ENCODE data around the gene JAM2.
"Not testable (repeated sequence)": the region's sequence is repeated elsewhere in the genome, so short reads cannot be mapped to it uniquely, and the experiment has no call there.

Gene JAM2

DNA sequence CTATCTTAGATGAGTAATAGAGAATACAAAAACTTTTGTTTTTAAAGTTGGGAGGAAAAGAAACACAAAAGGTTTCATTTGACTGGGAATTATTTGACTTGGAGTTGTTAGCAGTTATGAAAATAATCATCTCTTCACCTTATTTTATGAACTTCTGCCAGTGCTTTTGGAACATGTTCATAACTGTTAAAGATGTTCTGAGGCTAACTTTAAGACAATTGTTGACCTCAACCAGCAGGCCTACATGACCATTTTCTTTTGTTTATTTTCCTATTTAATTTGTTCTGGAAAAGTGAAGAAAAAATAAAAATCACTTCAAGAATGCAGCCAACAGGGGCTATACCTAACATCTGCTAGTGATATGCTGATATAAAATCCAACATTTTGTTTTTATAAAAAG is 37.4 kb downstream of the JAM2 start:
- Histone ChIP-seq H3K9me3 (no peaks in the 10 kb centered on the region), H3K27me3 (no peaks in the 10 kb centered on the region), H3K36me3 (no peaks in the 10 kb centered on the region), H3K4me1 (no peaks in the 10 kb centered on the region), H3K4me3 (ENCODE audit: low read depth, low read length) (no peak overlapping the region)
- TF ChIP-seq, protein P1, sequence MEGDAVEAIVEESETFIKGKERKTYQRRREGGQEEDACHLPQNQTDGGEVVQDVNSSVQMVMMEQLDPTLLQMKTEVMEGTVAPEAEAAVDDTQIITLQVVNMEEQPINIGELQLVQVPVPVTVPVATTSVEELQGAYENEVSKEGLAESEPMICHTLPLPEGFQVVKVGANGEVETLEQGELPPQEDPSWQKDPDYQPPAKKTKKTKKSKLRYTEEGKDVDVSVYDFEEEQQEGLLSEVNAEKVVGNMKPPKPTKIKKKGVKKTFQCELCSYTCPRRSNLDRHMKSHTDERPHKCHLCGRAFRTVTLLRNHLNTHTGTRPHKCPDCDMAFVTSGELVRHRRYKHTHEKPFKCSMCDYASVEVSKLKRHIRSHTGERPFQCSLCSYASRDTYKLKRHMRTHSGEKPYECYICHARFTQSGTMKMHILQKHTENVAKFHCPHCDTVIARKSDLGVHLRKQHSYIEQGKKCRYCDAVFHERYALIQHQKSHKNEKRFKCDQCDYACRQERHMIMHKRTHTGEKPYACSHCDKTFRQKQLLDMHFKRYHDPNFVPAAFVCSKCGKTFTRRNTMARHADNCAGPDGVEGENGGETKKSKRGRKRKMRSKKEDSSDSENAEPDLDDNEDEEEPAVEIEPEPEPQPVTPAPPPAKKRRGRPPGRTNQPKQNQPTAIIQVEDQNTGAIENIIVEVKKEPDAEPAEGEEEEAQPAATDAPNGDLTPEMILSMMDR (IDR thresholded peaks at IDR 0.05; ENCODE audit: low read depth, low read length) = no peak
- DNase-seq = no peak

DNA sequence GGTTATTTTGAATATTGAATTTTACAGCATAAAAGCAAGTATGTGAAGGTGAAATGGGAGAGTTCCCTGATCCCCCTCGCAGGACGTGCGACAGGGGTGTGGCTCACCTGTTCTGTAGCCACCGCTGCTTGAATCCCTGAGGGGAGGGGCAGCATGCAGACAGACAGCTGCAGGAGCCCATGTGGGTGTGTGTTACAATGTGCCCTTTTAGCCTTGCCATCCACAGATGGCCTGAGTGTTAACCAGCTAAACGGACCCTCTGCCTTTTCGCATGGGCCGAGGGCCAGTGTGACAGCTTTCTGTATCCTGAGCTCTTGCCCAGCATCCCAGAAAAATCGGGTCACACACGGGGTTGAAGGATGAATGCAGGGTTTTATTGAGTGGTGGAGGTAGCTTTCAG is 43.3 kb downstream of the JAM2 start:
- Histone ChIP-seq H3K4me1 (no peaks in the 10 kb centered on the region), H3K36me3 (no peaks in the 10 kb centered on the region), H3K4me3 (ENCODE audit: low read depth, low read length) (no peak overlapping the region), H3K27me3 (no peaks in the 10 kb centered on the region; the same call in 1 of the 2 replicates), H3K9me3 (no peaks in the 10 kb centered on the region)
- no peak for DNase-seq
- TF ChIP-seq, protein P1 (IDR thresholded peaks at IDR 0.05; ENCODE audit: low read depth, low read length) = no peak

DNA sequence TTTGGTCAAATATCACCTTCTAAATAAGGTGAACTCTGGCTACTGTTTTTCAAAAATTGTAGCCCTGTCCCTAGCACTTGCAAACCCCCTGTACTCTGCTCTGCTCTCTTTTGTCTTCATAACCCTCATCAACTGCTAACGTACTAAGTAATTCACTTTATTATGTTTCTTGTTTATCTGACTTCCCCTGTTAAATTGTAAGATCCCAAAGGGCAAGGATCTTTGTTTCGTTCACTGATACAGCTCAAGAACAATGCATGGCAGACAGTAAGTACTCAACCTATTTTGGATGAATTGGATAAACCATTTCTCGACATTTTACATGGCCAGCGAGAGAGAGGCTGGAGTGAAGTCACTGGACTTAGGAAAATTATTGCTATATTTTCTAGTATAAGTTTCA is 48.7 kb downstream of the JAM2 start:
- Histone ChIP-seq H3K9me3 (no peaks in the 10 kb centered on the region), H3K36me3 (no peaks in the 10 kb centered on the region), H3K4me3 (ENCODE audit: low read depth, low read length) (no peak overlapping the region), H3K4me1 (no peaks in the 10 kb centered on the region), H3K27me3 (no peaks in the 10 kb centered on the region; the same call in 1 of the 2 replicates)
- DNase-seq = no peak
- TF ChIP-seq, protein P1 (IDR thresholded peaks at IDR 0.05; ENCODE audit: low read depth, low read length) = no peak

DNA sequence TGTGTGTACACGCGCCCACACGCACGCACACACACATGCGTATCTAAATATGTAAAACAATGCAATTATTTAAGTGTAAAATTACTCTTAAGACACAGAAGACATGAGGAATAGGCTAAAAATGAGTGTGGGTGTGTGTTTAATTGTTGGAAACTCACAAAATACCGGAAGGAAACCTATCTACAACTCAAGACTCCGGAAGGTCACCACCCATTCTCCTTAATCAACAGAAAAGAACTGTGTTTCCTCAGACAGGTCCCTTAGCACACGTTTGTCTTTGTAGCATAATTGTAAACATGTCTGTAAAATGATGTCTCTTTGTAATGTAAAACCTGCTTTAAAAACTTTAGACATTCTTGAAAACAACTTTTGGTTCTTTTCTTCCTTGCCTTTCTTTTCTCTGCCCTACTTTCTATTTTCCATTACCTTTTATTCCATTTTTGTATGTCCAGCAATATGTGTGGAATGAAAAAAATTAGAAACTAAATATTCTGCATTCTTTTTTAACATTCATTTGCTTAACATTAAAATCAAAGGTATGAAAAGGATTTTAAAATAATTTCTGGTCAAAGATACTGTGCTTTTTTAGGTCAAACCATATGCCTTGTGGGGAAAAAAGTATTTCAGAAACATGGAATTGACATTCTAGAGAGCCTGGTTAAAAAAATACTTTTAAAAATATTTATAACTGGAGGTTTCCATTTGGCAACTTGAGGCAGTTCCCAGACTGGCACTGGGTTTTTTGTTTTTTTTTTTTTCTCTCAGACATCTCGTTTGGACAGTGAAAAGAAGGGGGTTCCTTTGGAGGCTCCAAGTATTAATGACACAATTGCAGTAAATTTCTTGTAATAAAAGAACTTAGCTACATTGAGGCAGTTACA is 49.5 kb downstream of the JAM2 start:
- Histone ChIP-seq H3K4me1 (no peaks in the 10 kb centered on the region), H3K9me3 (no peaks in the 10 kb centered on the region), H3K4me3 (ENCODE audit: low read depth, low read length) (no peak overlapping the region), H3K36me3 (no peaks in the 10 kb centered on the region), H3K27me3 (no peaks in the 10 kb centered on the region; the same call in 1 of the 2 replicates)
- no peak for DNase-seq
- TF ChIP-seq, protein P1 (IDR thresholded peaks at IDR 0.05; ENCODE audit: low read depth, low read length) = no peak

DNA sequence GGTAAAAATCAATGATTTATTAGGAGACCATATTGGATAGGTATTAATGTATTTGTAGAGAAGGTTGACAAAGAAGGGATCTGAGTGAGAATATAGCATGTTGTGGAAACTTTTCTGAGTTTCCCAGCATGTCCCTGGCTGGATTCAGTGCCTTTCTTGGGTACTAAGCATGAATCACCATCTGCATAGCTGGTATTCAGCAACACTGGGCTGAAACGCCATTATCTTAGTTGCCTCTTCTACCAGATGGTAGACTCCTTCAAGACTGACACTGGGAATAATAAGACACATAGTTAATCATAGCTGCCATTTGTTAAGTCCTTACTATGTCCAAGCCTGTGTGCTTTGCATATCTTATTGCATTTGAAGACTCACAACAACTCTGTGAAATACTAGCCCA is 50.2 kb downstream of the JAM2 start:
- no peaks in the 10 kb centered on the region for H3K9me3 ChIP-seq
- no peak for DNase-seq
- H3K4me1 ChIP-seq = no peaks in the 10 kb centered on the region
- H3K4me3 ChIP-seq (ENCODE audit: low read depth, low read length) = no peak overlapping the region
- 0 out of 2 replicates have a peak, but pooled peaks cover 1% of the 10 kb centered on the region for H3K36me3 ChIP-seq
- H3K27me3 ChIP-seq = no peaks in the 10 kb centered on the region; the same call in 1 of the 2 replicates
- TF ChIP-seq, protein P1 (IDR thresholded peaks at IDR 0.05; ENCODE audit: low read depth, low read length) = no peak

DNA sequence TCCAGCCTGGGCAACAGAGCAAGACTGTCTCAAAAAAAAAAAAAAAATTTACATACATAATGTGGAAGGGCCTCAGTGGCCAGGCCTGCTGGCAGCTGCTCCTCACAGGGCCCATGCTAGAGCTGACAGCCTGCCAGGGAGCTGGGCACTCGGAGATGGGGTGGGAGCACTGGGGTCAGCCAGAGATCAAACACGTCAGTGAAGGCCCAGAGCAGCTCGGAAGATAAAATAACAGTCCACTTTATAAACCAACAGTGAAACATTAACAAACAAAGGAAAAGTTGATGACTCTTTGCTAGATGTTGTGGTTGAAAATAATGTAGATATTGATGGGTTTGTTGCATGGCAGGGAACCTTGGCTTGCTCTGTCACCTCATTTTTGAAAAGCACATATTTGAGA is 52.9 kb downstream of the JAM2 start:
- Histone ChIP-seq H3K4me3 (ENCODE audit: low read depth, low read length) (no peak overlapping the region), H3K36me3 (0 out of 2 replicates have a peak, but pooled peaks cover 3% of the 10 kb centered on the region)
- TF ChIP-seq, protein P1 (IDR thresholded peaks at IDR 0.05; ENCODE audit: low read depth, low read length) = no peak

DNA sequence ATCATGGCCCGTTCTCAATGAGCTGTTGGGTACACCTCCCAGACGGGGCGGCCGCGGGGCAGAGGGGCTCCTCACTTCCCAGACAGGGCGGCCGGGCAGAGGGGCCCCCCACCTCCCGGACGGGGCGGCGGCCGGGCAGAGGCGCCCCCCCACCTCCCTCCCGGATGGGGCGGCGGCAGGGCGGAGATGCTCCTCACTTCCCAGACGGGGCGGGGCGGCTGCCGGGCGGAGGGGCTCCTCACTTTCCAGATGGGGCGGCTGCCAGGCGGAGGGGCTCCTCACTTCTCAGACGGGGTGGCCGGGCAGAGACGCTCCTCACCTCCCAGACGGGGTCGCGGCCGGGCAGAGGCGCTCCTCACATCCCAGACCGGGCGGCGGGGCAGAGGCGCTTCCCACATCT is 56.4 kb downstream of the JAM2 start:
- not testable (repeated sequence) for H3K36me3 ChIP-seq; H3K27me3 ChIP-seq; H3K4me1 ChIP-seq; DNase-seq; H3K4me3 ChIP-seq (ENCODE audit: low read depth, low read length); H3K9me3 ChIP-seq

More for the DNA sequence above, 52.9 kb downstream of the JAM2 start:
- Histone ChIP-seq H3K9me3 (no peaks in the 10 kb centered on the region), H3K27me3 (no peaks in the 10 kb centered on the region), H3K4me1 (no peaks in the 10 kb centered on the region)
- no peak for DNase-seq
